Measurements from ENCODE around the gene SLC24A2.

SLC24A2 gene

GRCh38 chr9:19757745-19758144 is 31.1 kb downstream of the SLC24A2 start:
- DNase-seq (ENCODE audit: low spot score) = no peak

DNA sequence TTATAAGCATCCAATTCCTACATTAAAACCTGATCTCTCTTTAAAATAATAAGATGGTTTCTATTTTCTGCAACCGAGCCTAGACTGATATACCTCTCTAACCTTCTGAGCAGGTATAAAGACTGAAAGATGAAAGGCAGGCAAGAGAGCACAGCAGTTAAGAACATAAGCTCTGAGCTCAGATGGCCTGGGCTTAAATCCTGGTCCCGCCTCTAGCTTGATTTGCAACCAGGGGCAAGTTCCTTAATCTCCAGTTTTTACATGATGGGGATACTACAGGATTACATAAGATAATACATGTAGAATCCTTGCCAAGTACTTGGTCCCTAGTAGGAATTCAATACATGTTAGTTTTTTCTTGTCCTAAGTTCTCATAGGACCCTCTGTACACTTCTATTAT is 33.9 kb downstream of the SLC24A2 start:
- DNase-seq (ENCODE audit: low spot score) = no peak

DNA sequence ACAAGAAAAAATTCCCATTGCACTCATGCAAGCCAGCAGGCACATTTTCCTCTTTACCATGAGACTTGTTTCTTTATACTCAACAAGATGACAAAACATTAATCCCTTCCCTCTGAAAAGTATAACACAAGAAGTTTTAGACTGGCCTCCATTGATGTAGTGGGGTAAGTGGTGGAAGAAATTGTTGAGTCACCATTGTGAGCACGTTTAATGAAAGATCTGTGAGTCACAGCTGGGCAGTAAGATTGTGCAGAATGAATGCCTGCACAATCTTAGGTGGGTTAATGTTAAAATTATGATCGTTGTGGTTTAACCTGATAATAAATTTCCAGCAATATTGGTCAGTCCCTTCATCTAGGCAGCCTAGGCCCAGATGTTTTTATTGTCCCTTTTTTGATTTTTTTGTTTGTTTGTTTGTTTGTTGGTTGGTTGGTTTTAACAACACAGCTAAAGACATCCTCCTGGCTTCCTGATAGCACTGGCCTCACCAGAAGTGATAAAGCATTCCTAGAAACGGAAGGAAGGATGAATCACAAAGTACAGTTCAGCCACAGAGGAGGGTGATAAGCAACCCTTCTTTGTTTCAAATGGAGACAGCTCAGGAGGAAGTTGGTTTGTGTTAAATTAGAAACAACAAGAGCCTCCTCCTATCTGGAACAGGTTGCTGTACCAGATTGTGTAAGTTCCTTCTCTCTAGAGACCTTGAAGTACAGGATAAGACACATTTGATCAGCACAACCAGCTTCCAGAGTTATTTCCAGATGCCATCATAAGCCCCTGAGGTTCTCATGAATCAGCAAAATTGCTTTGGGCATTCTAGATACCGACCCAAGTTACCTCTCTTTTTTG is 40.3 kb downstream of the SLC24A2 start:
- DNase-seq (ENCODE audit: low spot score) = no peak

GRCh38 chr9:19746223-19746622 is 42.6 kb downstream of the SLC24A2 start:
- no peak for DNase-seq (ENCODE audit: low spot score)

DNA sequence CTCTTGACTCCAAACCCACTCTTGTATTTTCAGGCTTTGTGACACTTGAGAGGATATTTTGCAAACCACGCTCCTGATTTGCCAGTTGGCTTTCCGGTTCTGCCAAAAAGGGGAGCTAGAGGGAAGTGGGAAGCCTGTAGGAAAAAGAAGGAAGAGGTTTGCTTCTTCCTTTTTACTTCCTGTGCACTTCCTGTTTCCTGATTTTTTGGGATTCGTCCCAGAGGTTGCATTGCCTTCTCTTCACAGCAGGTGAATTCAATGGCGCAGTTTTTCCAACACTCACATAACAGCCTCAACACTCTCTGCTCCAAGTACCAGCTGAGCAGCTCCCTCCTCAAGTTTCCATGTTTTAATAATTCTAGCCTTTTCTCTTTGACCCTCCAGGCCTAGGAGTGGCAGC is 47.7 kb downstream of the SLC24A2 start:
- DNase-seq (ENCODE audit: low spot score) = no peak
